ENCODE measurements around the gene SART1. TPM values are rescaled to one million over a fixed set of nuclear protein-coding genes. Genes with fewer than 3 reads are reported as not detected.
"Not testable (repeated sequence)": the region's sequence is repeated elsewhere in the genome, so short reads cannot be mapped to it uniquely, and the experiment has no call there.

The SART1 gene
- polyA plus RNA-seq, 5 donors: 34.7 to 51.6 (median 40.9) TPM

GRCh38 chr11:65988791-65989592, 27.5 kb downstream of the SART1 start:
- DNase-seq: peak; percentile 85 to 93

GRCh38 chr11:65992056-65992455, 30.5 kb downstream of the SART1 start:
- no peak for DNase-seq

- DNase-seq: no peak
Observed at GRCh38 chr11:65997286-65997685, 35.8 kb downstream of the SART1 start.

GRCh38 chr11:66001942-66002647, 40.6 kb downstream of the SART1 start, which contains the start of the genes BANF1 and EIF1AD:
TSS of gene BANF1 (plus strand) at chr11:66002503. CDS start at chr11:66003251, 748 bp downstream.
TSS of gene EIF1AD (minus strand) at chr11:66002157. CDS start at chr11:66000389, 1,768 bp downstream.
- peak; percentile 97 for DNase-seq

GRCh38 chr11:66002648-66003225, 41.2 kb downstream of the SART1 start:
- DNase-seq: no peak

- no peak for DNase-seq
Observed at GRCh38 chr11:66003291-66003690, 41.8 kb downstream of the SART1 start.

- no peak for DNase-seq
Observed at GRCh38 chr11:66004186-66004585, 42.7 kb downstream of the SART1 start.

- DNase-seq: no peak
Observed at GRCh38 chr11:66006134-66006890, 44.8 kb downstream of the SART1 start.

- no peak for DNase-seq
Observed at GRCh38 chr11:66006891-66007176, 45.3 kb downstream of the SART1 start.

GRCh38 chr11:66007201-66007634, 45.7 kb downstream of the SART1 start:
- DNase-seq: no peak

GRCh38 chr11:66008095-66008467, 46.5 kb downstream of the SART1 start:
- no peak for DNase-seq

GRCh38 chr11:66008468-66009101, 47.1 kb downstream of the SART1 start:
- no peak for DNase-seq

GRCh38 chr11:66010036-66010435, 48.5 kb downstream of the SART1 start:
- not testable (repeated sequence) for DNase-seq

- peak; percentile 36 to 51 for DNase-seq
Observed at GRCh38 chr11:66011239-66011784, 49.8 kb downstream of the SART1 start.

- DNase-seq: no peak
Observed at GRCh38 chr11:66011785-66012303, 50.3 kb downstream of the SART1 start, which contains the start of gene CST6. TSS of gene CST6 (plus strand) at chr11:66012008. CDS start at chr11:66012045, 37 bp downstream.

- DNase-seq: no peak
Observed at GRCh38 chr11:66012371-66012945, 50.9 kb downstream of the SART1 start.

- DNase-seq: no peak
Observed at GRCh38 chr11:66012946-66013761, 51.6 kb downstream of the SART1 start.

- no peak for DNase-seq
Observed at GRCh38 chr11:66013762-66014100, 52.2 kb downstream of the SART1 start.

- DNase-seq: no peak
Observed at GRCh38 chr11:66014804-66015453, 53.4 kb downstream of the SART1 start.
